Activated CD4-positive, alpha-beta T cell treated with anti-CD3 and anti-CD28 coated beads for 1 hour (primary cell): Measurements from ENCODE around the gene SLC30A1.
"Not testable (repeated sequence)": the region's sequence is repeated elsewhere in the genome, so short reads cannot be mapped to it uniquely, and the experiment has no call there.

ENCODE experiments used
- DNase-seq: peaks from one replicate; pipeline ENCODE4 v3.0.0-alpha.2; 2020

SLC30A1 gene

GRCh38 chr1:211541720-211542477 is 37.1 kb downstream of the SLC30A1 start:
- DNase-seq = no peak

GRCh38 chr1:211541278-211541677 is 37.7 kb downstream of the SLC30A1 start:
- DNase-seq = no peak

GRCh38 chr1:211540824-211541223 is 38.1 kb downstream of the SLC30A1 start:
- DNase-seq = not testable (repeated sequence)

- DNase-seq = no peak
Observed at GRCh38 chr1:211538287-211538686, 40.7 kb downstream of the SLC30A1 start.

GRCh38 chr1:211537253-211537652 is 41.7 kb downstream of the SLC30A1 start:
- DNase-seq = no peak

- DNase-seq = no peak
Observed at GRCh38 chr1:211536606-211537005, 42.4 kb downstream of the SLC30A1 start.

- DNase-seq = no peak
Observed at GRCh38 chr1:211535346-211535745, 43.6 kb downstream of the SLC30A1 start.

GRCh38 chr1:211534545-211535291 is 44.2 kb downstream of the SLC30A1 start:
- no peak for DNase-seq

- no peak for DNase-seq
Observed at GRCh38 chr1:211532088-211532444, 46.9 kb downstream of the SLC30A1 start.

GRCh38 chr1:211531194-211532087 is 47.5 kb downstream of the SLC30A1 start:
- no peak for DNase-seq

GRCh38 chr1:211530102-211530501 is 48.9 kb downstream of the SLC30A1 start:
- no peak for DNase-seq

GRCh38 chr1:211529453-211529852 is 49.5 kb downstream of the SLC30A1 start:
- DNase-seq = no peak

GRCh38 chr1:211529011-211529410 is 50.0 kb downstream of the SLC30A1 start:
- DNase-seq = no peak

- no peak for DNase-seq
Observed at GRCh38 chr1:211527888-211528287, 51.1 kb downstream of the SLC30A1 start.

- no peak for DNase-seq
Observed at GRCh38 chr1:211527006-211527405, 52.0 kb downstream of the SLC30A1 start.

GRCh38 chr1:211526101-211526500 is 52.9 kb downstream of the SLC30A1 start:
- DNase-seq = no peak

- no peak for DNase-seq
Observed at GRCh38 chr1:211525101-211525676, 53.8 kb downstream of the SLC30A1 start.

GRCh38 chr1:211524521-211524920 is 54.4 kb downstream of the SLC30A1 start:
- no peak for DNase-seq

GRCh38 chr1:211522804-211523203 is 56.2 kb downstream of the SLC30A1 start:
- no peak for DNase-seq
